A673 (cell line): ENCODE data around the gene GRIN2A.

Experiments
- EZH2 ChIP-seq: fragments of 200-600 bp; sonication (generic); IDR thresholded peaks from 2 replicates; pipeline ENCODE4 v1.6.1; 2017; ENCODE audit warnings: borderline replicate concordance, low read depth, mild to moderate bottlenecking, mixed read lengths, antibody characterized with exemption, low read length; ENCODE audit not compliant: poor library complexity, severe bottlenecking
- TF ChIP-seq, protein P1 (sequence below): fragments of 300-800, 200-600 bp; sonication (generic); conservative IDR thresholded peaks from 2 replicates; pipeline ENCODE4 v1.5.1; 2017; ENCODE audit warnings: low read depth, mild to moderate bottlenecking, antibody characterized with exemption, low read length, moderate library complexity, mixed read lengths

- TF ChIP-seq, protein P1, sequence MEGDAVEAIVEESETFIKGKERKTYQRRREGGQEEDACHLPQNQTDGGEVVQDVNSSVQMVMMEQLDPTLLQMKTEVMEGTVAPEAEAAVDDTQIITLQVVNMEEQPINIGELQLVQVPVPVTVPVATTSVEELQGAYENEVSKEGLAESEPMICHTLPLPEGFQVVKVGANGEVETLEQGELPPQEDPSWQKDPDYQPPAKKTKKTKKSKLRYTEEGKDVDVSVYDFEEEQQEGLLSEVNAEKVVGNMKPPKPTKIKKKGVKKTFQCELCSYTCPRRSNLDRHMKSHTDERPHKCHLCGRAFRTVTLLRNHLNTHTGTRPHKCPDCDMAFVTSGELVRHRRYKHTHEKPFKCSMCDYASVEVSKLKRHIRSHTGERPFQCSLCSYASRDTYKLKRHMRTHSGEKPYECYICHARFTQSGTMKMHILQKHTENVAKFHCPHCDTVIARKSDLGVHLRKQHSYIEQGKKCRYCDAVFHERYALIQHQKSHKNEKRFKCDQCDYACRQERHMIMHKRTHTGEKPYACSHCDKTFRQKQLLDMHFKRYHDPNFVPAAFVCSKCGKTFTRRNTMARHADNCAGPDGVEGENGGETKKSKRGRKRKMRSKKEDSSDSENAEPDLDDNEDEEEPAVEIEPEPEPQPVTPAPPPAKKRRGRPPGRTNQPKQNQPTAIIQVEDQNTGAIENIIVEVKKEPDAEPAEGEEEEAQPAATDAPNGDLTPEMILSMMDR = no peak
- TF ChIP-seq EZH2 = no peak
Measured at GRCh38 chr16:9946022-9946720, 236.1 kb downstream of the GRIN2A start.
